ENCODE data around the gene RPRD2.
"Not testable (repeated sequence)": the region's sequence is repeated elsewhere in the genome, so short reads cannot be mapped to it uniquely, and the experiment has no call there.

RPRD2 gene

GRCh38 chr1:150388241-150388640 lies 24.3 kb downstream of the RPRD2 start:
- no peak for DNase-seq (ENCODE audit: low read depth)
- no peak for TF ChIP-seq CTCF (IDR thresholded peaks at IDR 0.05; ENCODE audit: low read depth, low read length, missing control alignments)
- in situ Hi-C loops (cut with HindIII; ENCODE audit: low sequenced_read_pairs), result no loop called here
- H3K4me3 ChIP-seq (ENCODE audit: low read depth, low read length), result no peak overlapping the region

GRCh38 chr1:150389650-150390049 lies 25.7 kb downstream of the RPRD2 start:
- no peak for TF ChIP-seq CTCF (IDR thresholded peaks at IDR 0.05; ENCODE audit: low read depth, low read length, missing control alignments)
- in situ Hi-C loops (cut with HindIII; ENCODE audit: low sequenced_read_pairs), result no loop called here
- no peak for DNase-seq (ENCODE audit: low read depth)
- no peak overlapping the region for H3K4me3 ChIP-seq (ENCODE audit: low read depth, low read length)

DNA sequence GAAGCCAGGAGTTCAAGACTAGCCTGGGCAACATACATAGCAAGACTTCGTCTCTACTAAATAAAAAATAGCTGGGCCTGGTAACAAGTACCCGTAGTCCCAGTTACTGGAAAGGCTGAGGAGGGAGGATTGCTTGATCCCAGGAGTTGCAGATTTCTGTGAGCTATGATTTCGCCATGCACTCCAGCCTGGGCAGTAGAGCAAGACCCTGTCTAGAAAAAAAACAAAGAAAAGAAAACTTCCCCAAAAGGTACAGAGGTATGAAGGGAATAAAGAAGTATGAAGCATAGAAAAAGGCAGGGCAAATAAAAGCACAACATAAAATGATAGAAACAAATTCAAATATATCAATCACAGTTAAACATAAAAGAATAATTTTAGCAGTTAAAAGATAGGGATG lies 28.7 kb downstream of the RPRD2 start:
- DNase-seq (ENCODE audit: low read depth), result no peak
- no peak overlapping the region for H3K4me3 ChIP-seq (ENCODE audit: low read depth, low read length)
- in situ Hi-C loops (cut with HindIII; ENCODE audit: low sequenced_read_pairs), result no loop called here
- TF ChIP-seq CTCF (IDR thresholded peaks at IDR 0.05; ENCODE audit: low read depth, low read length, missing control alignments), result no peak

DNA sequence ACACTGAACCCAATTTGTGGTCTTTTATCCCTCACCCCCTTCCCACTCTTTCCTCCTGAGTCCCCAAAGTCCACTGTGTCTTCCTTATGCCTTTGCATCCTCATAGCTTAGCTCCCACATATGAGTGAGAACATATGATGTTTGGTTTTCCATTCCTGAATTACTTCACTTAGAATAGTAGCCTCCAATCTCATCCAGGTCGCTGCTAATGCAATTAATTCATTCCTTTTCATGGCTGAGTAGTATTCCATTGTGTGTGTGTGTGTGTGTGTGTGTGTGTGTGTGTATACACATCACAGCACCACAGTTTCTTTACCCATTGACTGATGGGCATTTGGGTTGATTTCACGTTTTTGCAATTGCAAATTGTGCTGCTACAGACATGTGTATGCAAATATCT lies 31.2 kb downstream of the RPRD2 start:
- DNase-seq (ENCODE audit: low read depth); H3K4me3 ChIP-seq (ENCODE audit: low read depth, low read length); in situ Hi-C loops (cut with HindIII; ENCODE audit: low sequenced_read_pairs): not testable (repeated sequence)

DNA sequence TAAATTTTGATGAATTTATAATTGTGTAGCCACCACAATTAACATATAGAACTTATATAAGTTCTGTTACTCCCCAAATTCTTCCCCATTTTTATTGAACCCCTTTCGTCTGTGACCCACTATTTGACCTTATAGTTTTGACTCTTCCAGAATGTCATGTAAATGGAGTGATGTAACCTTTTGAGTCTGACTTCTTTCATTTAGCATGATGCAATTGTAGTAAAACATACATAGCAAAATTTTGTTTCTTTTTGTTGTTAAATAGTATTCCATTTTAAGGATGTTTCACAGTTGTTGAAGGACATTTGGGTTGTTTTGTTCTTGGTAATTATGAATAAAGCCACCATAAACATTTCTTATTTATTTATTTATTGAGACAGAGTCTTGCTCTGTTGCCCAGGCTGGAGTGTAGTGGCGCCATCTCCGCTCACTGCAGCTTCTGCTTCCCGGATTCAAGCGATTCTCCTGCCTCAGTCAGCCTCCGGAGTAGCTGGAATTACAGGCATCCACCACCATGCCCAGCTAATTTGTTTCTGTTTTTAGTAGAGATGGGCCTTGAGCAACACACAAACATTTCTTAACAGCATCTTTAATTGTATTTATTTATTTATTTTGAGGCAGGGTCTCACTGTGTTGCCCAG lies 33.6 kb downstream of the RPRD2 start:
- no peak for TF ChIP-seq CTCF (IDR thresholded peaks at IDR 0.05; ENCODE audit: low read depth, low read length, missing control alignments)
- no peak overlapping the region for H3K4me3 ChIP-seq (ENCODE audit: low read depth, low read length)
- in situ Hi-C loops (cut with HindIII; ENCODE audit: low sequenced_read_pairs), result no loop called here
- no peak for DNase-seq (ENCODE audit: low read depth)

- H3K4me3 ChIP-seq (ENCODE audit: low read depth, low read length), result no peak overlapping the region
- TF ChIP-seq CTCF (IDR thresholded peaks at IDR 0.05; ENCODE audit: low read depth, low read length, missing control alignments), result no peak
- no peak for DNase-seq (ENCODE audit: low read depth)
- in situ Hi-C loops (cut with HindIII; ENCODE audit: low sequenced_read_pairs), result no loop called here
These were observed 40.5 kb downstream of the RPRD2 start for GRCh38 chr1:150404465-150404864.

DNA sequence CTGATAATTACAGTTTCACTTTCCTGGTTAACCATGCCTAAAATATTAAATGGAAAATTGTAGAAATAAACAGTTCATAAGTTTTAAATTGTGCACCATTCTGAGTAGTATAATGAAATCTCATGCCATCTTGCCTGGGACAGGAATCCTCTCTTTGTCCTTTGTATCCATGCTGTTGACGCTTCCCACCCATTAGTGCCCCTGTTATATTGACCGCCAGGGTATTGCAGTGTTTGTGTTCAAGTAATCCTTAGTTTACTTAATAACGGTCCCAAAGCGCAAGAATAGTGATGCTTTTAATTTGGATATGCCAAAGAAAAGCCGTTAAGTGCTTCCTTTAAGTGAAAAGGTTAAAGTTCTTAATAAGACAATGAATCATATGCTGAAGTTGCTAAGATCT lies 41.7 kb downstream of the RPRD2 start:
- no peak for DNase-seq (ENCODE audit: low read depth)
- in situ Hi-C loops (cut with HindIII; ENCODE audit: low sequenced_read_pairs), result no loop called here
- no peak overlapping the region for H3K4me3 ChIP-seq (ENCODE audit: low read depth, low read length)
- no peak for TF ChIP-seq CTCF (IDR thresholded peaks at IDR 0.05; ENCODE audit: low read depth, low read length, missing control alignments)

Data from astrocyte of the cerebellum (primary cell).